Right kidney (tissue), 9 donors: ENCODE measurements around the gene PTPN12.
A peak's percentile ranks its signal among the peaks of the same experiment; 100 is the strongest.
"Not testable (repeated sequence)": the region's sequence is repeated elsewhere in the genome, so short reads cannot be mapped to it uniquely, and the experiment has no call there.

Experiments
- DNase-seq: peaks from one replicate; pipeline ENCODE4 v3.0.0-alpha.2; 2016
- long read RNA-seq, 8 donors: transcript quantifications; one replicate each; lab custom pipeline, GENCODE V29; 2026

Gene PTPN12
- long read RNA-seq, donor 1, partial matches to known transcripts = 20 of 21 reads
- long read RNA-seq, donor 1, other reads (novel, unspliced or antisense) = 0 of 21 reads
- long read RNA-seq, donor 2, partial matches to known transcripts = 0 of 3 reads
- long read RNA-seq, donor 2, other reads (novel, unspliced or antisense) = 0 of 3 reads
- long read RNA-seq, donor 3 = 0 reads
- long read RNA-seq, donor 4, partial matches to known transcripts = 0 of 1 reads
- long read RNA-seq, donor 4, other reads (novel, unspliced or antisense) = 0 of 1 reads
- long read RNA-seq, donor 5, partial matches to known transcripts = 0 of 2 reads
- long read RNA-seq, donor 5, other reads (novel, unspliced or antisense) = 0 of 2 reads
- long read RNA-seq, donor 6, partial matches to known transcripts = 0 of 1 reads
- long read RNA-seq, donor 6, other reads (novel, unspliced or antisense) = 0 of 1 reads
- long read RNA-seq, donor 7, partial matches to known transcripts = 82 of 88 reads
- long read RNA-seq, donor 7, other reads (novel, unspliced or antisense) = 0 of 88 reads
- long read RNA-seq, donor 8, transcript PTPN12-201 (18 exons, 3,406 nt) = major isoform, 5 of 5 reads
- long read RNA-seq, donor 8, partial matches to known transcripts = 0 of 5 reads
- long read RNA-seq, donor 8, other reads (novel, unspliced or antisense) = 0 of 5 reads

GRCh38 chr7:77537136-77537777 lies at the start of gene PTPN12:
PTPN12 (plus strand) TSS chr7:77537295; CDS start chr7:77537547, 252 bp downstream.
- DNase-seq = peak; percentile 58

GRCh38 chr7:77488986-77489385 lies 48.1 kb upstream of the PTPN12 start:
- DNase-seq = no peak

GRCh38 chr7:77497079-77497478 lies 40.0 kb upstream of the PTPN12 start:
- DNase-seq = no peak

DNA sequence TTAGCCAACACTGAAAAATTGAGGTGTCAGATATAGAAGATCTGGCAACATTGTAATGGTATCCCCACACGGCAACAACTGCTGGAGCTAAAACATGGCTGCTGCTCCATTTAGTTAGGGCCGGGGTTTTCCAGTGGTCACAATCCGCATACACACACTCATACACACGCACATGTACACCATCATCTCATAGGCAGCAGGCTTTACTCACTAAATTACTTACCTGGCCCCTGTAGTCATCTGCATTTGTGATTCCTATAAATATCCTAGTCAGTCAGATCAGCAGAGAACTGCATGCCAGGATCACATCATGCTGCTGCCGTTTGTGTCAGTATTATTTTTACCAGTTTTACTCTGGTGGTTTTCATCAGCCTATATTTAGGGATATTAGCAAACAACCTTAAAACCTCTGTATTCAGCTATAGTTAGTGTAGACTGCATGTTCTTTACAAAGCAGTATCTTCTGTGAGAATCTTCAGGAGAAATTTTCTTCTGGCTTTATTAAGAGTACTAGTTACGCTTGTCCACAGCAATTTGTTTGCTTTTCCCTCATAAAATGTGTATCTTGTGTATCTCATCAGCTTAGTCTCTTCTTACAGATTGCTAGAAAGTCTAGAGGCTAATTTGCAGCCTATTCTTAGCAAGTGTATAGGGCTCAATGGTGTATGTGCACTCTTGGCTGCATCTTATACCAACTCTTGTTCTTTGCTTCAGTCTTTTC lies 38.3 kb upstream of the PTPN12 start:
- no peak for DNase-seq

DNA sequence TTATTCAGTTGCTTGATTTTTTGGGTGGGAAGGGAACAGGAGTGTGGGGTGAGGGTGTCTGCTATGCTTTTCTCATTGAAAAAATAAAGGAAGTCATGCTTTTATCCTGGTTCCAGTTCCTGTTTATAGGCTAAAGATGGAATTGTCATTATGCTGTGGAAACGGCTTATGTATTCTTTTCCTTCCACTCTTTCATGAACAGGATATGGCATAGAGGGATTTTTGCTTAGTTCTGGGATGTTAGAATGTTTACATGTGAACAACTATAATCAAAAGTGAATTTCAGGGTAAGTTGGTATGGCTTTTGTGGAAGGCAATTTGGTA lies 35.9 kb upstream of the PTPN12 start:
- no peak for DNase-seq

- DNase-seq = no peak
These were observed 32.1 kb upstream of the PTPN12 start for GRCh38 chr7:77504951-77505350.

DNA sequence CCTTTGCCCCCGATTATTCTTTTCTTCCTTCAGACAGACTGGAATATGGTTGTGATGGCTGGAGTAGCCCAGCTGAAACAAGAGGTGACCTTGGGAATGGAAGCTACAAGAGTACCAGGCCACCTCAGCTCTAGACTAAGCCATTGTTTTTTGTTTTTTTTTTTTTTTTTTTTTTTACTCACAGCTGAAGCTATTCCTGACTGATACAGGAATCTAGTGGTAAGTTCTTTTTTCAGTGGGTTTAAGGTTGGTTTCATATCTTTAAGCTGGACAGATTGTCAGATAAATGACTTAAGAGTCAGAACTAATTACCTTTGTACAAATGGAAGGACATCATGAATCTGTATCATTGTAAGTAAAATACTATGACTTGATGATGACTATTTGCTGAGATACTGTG lies 30.2 kb upstream of the PTPN12 start:
- DNase-seq = no peak

- DNase-seq = not testable (repeated sequence)
These were observed 24.0 kb upstream of the PTPN12 start for GRCh38 chr7:77513002-77513670.

GRCh38 chr7:77516085-77516484 lies 21.0 kb upstream of the PTPN12 start:
- no peak for DNase-seq

GRCh38 chr7:77520261-77520660 lies 16.8 kb upstream of the PTPN12 start:
- DNase-seq = no peak

- DNase-seq = not testable (repeated sequence)
These were observed 15.6 kb upstream of the PTPN12 start for GRCh38 chr7:77521537-77521936.

GRCh38 chr7:77524731-77525130 lies 12.4 kb upstream of the PTPN12 start:
- DNase-seq = no peak

DNA sequence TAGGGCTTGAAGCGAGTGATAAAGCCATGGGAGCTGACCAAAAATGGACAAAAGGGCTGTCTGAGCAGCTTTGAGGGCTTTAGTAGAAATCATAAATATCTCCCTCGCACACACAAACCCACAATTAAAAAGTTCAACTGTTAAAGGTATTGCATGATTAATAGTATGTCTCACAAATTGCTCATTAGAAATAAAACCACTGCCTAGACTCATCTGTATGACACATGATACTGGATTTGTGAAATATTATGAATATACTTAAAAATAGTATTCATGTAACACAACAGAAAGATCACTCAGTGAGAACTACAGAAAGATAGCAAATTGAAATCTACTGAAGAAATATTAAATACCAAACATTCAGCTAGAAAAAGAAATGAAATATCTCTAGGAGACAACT lies 11.9 kb upstream of the PTPN12 start:
- DNase-seq = no peak

DNA sequence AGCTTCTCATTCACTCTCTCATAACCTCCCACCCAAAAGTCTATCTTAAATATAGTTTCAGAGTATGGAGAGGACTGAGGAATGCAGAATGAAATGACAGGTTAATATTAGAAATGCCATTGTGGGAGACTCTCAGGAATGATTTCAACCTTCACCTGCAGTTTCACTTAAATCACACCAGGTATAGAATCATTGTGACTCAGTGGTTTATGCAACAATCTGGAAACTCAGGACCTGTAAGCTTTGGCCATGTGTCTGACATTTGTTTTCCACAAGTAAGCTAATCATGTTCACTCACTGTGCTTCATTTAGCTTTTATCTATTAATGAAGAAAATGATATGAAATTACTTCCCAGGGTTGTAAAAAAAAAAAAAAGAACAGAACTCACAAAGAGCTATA lies 8.7 kb upstream of the PTPN12 start:
- no peak for DNase-seq

GRCh38 chr7:77529279-77529678 lies 7.8 kb upstream of the PTPN12 start:
- DNase-seq = no peak

GRCh38 chr7:77531038-77531437 lies 6.1 kb upstream of the PTPN12 start:
- no peak for DNase-seq

- no peak for DNase-seq
These were observed 4.8 kb upstream of the PTPN12 start for GRCh38 chr7:77532247-77532646.

DNA sequence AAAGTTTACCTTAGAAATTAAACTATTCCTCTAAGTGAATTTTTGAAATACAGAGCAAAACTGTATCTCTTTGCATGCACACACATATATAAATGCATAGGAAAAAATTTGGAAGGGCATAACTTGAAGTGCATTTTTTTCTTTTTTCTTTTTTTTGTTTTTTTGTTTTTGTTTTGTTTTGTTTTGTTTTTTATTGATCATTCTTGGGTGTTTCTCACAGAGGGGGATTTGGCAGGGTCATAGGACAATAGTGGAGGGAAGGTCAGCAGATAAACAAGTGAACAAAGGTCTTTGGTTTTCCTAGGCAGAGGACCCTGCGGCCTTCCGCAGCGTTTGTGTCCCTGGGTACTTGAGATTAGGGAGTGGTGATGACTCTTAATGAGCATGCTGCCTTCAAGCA lies 4.4 kb upstream of the PTPN12 start:
- DNase-seq = not testable (repeated sequence)

DNA sequence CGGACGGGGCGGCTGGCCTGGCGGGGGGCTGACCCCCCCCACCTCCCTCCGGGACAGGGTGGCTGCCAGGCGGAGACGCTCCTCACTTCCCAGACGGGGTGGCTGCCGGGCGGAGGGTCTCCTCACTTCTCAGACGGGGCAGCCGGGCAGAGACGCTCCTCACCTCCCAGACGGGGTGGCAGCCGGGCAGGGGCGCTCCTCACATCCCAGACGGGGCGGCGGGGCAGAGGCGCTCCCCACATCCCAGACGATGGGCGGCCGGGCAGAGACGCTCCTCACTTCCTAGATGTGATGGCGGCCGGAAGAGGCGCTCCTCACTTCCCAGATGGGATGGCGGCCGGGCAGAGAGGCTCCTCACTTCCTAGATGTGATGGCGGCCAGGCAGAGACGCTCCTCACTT lies 3.0 kb upstream of the PTPN12 start:
- DNase-seq = not testable (repeated sequence)

DNA sequence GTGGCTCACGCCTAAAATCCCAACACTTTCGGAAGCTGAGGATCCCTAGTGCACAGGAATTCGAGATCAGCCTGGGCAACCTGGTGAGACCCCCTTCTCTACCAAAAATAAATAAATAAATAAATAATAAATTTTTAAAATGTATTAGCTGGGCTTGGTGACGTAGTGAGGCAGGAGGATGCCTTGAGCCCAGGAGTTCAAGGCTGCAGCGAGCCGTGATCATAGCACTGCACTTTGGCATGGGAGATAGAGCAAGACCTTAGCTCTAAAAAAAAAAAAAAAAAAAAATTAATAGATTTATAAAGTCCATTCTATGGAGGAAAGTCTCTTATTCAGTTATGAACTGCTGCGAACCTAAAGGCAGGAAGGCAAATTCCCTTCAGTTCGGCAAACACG lies 1.1 kb upstream of the PTPN12 start:
- DNase-seq = no peak

GRCh38 chr7:77536413-77537135 lies 521 bp upstream of the PTPN12 start:
- peak; percentile 94 for DNase-seq
